SU-DHL-6 (cell line): ENCODE results near the gene SCYGR4.

Experiments used
- EZH2phosphoT487 ChIP-seq: fragments of 200-600 bp; sonication (generic), shearing (Covaris generic); conservative IDR thresholded peaks from 2 replicates; pipeline ENCODE4 v1.6.1; 2018; ENCODE audit warnings: mild to moderate bottlenecking, antibody characterized with exemption, low read length, moderate library complexity, mixed read lengths
- TF ChIP-seq, protein P1 (sequence below): fragments of 200-600 bp; sonication (generic); IDR thresholded peaks from one replicate; pipeline ENCODE4 v1.5.1; 2017; ENCODE audit warnings: antibody characterized with exemption, mild to moderate bottlenecking, low read length, moderate library complexity; ENCODE audit not compliant: insufficient read depth, poor library complexity, severe bottlenecking

- TF ChIP-seq, protein P1, sequence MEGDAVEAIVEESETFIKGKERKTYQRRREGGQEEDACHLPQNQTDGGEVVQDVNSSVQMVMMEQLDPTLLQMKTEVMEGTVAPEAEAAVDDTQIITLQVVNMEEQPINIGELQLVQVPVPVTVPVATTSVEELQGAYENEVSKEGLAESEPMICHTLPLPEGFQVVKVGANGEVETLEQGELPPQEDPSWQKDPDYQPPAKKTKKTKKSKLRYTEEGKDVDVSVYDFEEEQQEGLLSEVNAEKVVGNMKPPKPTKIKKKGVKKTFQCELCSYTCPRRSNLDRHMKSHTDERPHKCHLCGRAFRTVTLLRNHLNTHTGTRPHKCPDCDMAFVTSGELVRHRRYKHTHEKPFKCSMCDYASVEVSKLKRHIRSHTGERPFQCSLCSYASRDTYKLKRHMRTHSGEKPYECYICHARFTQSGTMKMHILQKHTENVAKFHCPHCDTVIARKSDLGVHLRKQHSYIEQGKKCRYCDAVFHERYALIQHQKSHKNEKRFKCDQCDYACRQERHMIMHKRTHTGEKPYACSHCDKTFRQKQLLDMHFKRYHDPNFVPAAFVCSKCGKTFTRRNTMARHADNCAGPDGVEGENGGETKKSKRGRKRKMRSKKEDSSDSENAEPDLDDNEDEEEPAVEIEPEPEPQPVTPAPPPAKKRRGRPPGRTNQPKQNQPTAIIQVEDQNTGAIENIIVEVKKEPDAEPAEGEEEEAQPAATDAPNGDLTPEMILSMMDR, result no peak
- no peak for TF ChIP-seq EZH2phosphoT487
Measured at GRCh38 chr2:227597036-227597435, 20.3 kb upstream of the SCYGR4 start.
